GM12892 (cell line): ENCODE results near the gene OSBP2.

Experiments
- DNase-seq: peaks from one replicate; pipeline ENCODE4 v3.0.0; 2011; ENCODE audit not compliant: insufficient read length
- FAIRE-seq: peaks from 2 replicates; lab custom pipeline; 2011; peaks lifted over from hg19 to GRCh38; lab: Jason Lieb, UNC
- POLR2A ChIP-seq: IDR thresholded peaks from 2 replicates; pipeline ENCODE4 v1.6.1; 2011; ENCODE audit warnings: low read depth, low read length, control low read depth
- POLR2AphosphoS5 ChIP-seq: IDR thresholded peaks from 2 replicates; pipeline ENCODE4 v1.6.1; 2011; ENCODE audit warnings: low read depth, low read length, control low read depth
- TAF1 ChIP-seq: IDR thresholded peaks from 2 replicates; pipeline ENCODE4 v1.6.1; 2011; ENCODE audit warnings: low read depth, mild to moderate bottlenecking, control low read depth, low read length, borderline replicate concordance

OSBP2 gene

GRCh38 chr22:30878516-30879414, 184.1 kb downstream of the OSBP2 start:
- no peak for TF ChIP-seq POLR2AphosphoS5
- TF ChIP-seq TAF1: no peak
- no peak for TF ChIP-seq POLR2A
- no peak for FAIRE-seq
- DNase-seq: no peak

- no peak for TF ChIP-seq TAF1
- no peak for TF ChIP-seq POLR2AphosphoS5
- no peak for TF ChIP-seq POLR2A
- no peak for FAIRE-seq
Measured at GRCh38 chr22:30879415-30879797, 184.7 kb downstream of the OSBP2 start.

GRCh38 chr22:30880181-30880601, 185.5 kb downstream of the OSBP2 start:
- DNase-seq (no peak), FAIRE-seq (no peak)
- TF ChIP-seq TAF1 (no peak), POLR2AphosphoS5 (no peak), POLR2A (no peak)

More at GRCh38 chr22:30879415-30879797, 184.7 kb downstream of the OSBP2 start:
- no peak for DNase-seq

- TF ChIP-seq TAF1: no peak
- no peak for TF ChIP-seq POLR2AphosphoS5
- TF ChIP-seq POLR2A: no peak
- no peak for DNase-seq
- no peak for FAIRE-seq
Measured at GRCh38 chr22:30880847-30881246, 186.2 kb downstream of the OSBP2 start.

- DNase-seq: no peak
- FAIRE-seq: no peak
- no peak for TF ChIP-seq POLR2A
- no peak for TF ChIP-seq POLR2AphosphoS5
- TF ChIP-seq TAF1: no peak
Measured at GRCh38 chr22:30881361-30882183, 186.9 kb downstream of the OSBP2 start.

GRCh38 chr22:30882184-30882717, 187.6 kb downstream of the OSBP2 start:
- TF ChIP-seq TAF1 (no peak), POLR2A (no peak), POLR2AphosphoS5 (no peak)
- FAIRE-seq: no peak
- DNase-seq: no peak

- DNase-seq (no peak), FAIRE-seq (no peak)
- TF ChIP-seq POLR2AphosphoS5 (no peak), POLR2A (no peak), TAF1 (no peak)
Measured at GRCh38 chr22:30882974-30883533, 188.4 kb downstream of the OSBP2 start.

- DNase-seq (no peak), FAIRE-seq (no peak)
- TF ChIP-seq POLR2A (no peak), TAF1 (no peak), POLR2AphosphoS5 (no peak)
Measured at GRCh38 chr22:30883586-30884145, 189.0 kb downstream of the OSBP2 start.

GRCh38 chr22:30884211-30885000, 189.7 kb downstream of the OSBP2 start:
- no peak for FAIRE-seq
- DNase-seq: no peak
- TF ChIP-seq TAF1 (no peak), POLR2A (no peak), POLR2AphosphoS5 (no peak)

GRCh38 chr22:30885001-30885366, 190.3 kb downstream of the OSBP2 start:
- TF ChIP-seq POLR2AphosphoS5: no peak
- TF ChIP-seq TAF1: no peak
- no peak for TF ChIP-seq POLR2A
- FAIRE-seq (no peak), DNase-seq (no peak)
